ENCODE data around the gene ABCC9. TPM values are rescaled to one million over a fixed set of nuclear protein-coding genes. Genes with fewer than 3 reads are reported as not detected.

ABCC9 gene
- total RNA-seq, 1 donor from 2014 or later, result 32.6 TPM

DNA sequence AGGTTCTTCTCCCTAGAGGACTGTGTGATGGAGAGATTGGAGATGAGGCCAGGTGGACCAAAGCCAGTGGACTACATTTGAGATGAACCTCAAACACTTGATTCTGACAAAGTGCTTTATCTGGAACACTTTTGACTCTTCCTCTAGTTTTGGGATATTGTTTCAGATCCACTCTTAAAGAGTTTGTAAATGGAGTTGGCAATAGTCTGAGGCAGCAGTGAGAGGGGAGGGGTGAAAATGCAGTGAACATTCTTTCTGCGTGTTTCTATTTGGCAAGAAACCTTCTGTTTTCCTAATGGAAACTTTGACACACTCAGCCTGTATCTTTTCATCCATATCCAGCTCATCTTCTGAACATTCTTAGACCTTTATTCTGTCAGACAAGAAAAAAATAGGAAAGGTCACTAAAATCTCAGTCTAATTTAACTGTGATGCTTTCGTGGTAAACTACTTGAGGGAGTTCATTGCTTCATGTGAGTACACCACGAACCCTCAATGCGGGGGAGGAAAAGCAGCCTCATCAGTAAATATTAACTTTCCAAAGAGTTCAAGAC lies 109.4 kb downstream of the ABCC9 start:
- H3K4me1 ChIP-seq, result peaks cover 20% of the 10 kb centered on the region
- ATAC-seq, result peak; percentile 31
- peak overlapping the region; percentile 48 for H3K27ac ChIP-seq
- TF ChIP-seq, protein P1, sequence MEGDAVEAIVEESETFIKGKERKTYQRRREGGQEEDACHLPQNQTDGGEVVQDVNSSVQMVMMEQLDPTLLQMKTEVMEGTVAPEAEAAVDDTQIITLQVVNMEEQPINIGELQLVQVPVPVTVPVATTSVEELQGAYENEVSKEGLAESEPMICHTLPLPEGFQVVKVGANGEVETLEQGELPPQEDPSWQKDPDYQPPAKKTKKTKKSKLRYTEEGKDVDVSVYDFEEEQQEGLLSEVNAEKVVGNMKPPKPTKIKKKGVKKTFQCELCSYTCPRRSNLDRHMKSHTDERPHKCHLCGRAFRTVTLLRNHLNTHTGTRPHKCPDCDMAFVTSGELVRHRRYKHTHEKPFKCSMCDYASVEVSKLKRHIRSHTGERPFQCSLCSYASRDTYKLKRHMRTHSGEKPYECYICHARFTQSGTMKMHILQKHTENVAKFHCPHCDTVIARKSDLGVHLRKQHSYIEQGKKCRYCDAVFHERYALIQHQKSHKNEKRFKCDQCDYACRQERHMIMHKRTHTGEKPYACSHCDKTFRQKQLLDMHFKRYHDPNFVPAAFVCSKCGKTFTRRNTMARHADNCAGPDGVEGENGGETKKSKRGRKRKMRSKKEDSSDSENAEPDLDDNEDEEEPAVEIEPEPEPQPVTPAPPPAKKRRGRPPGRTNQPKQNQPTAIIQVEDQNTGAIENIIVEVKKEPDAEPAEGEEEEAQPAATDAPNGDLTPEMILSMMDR (IDR thresholded peaks at IDR 0.05), result no peak
- no peak for DNase-seq
- intact Hi-C loops (cut with DNase I), result no loop called here
- no peaks in the 10 kb centered on the region for H3K36me3 ChIP-seq
- no peak overlapping the region for H3K4me3 ChIP-seq
- no peaks in the 10 kb centered on the region for H3K27me3 ChIP-seq
- H3K9me3 ChIP-seq, result no peaks in the 10 kb centered on the region

DNA sequence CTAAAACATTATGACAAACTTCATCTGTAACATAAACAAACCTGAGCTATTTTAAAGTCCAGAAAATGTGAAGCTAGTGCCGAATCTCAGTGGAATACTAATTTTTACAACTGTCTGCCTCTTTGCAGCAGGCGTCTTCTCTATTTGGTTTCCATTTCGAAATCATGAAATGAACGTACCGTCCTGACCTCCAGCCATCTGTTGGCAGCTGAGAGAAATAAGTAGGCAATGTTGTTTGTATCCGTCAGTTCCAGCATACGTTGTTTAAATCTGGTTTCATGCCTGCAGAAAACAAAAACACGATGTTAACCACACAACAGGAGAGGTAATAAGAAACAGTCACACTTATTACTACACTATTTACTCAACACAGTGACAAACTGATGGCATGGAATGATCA lies 112.4 kb downstream of the ABCC9 start:
- H3K9me3 ChIP-seq, result no peaks in the 10 kb centered on the region
- no peaks in the 10 kb centered on the region for H3K27me3 ChIP-seq
- no peak overlapping the region for H3K4me3 ChIP-seq
- TF ChIP-seq, protein P1 (IDR thresholded peaks at IDR 0.05), result no peak
- no peaks in the 10 kb centered on the region for H3K36me3 ChIP-seq
- ATAC-seq, result peak; percentile 50
- H3K4me1 ChIP-seq, result peaks cover 22% of the 10 kb centered on the region
- intact Hi-C loops (cut with DNase I), result no loop called here
- no peak overlapping the region for H3K27ac ChIP-seq
- DNase-seq, result no peak

DNA sequence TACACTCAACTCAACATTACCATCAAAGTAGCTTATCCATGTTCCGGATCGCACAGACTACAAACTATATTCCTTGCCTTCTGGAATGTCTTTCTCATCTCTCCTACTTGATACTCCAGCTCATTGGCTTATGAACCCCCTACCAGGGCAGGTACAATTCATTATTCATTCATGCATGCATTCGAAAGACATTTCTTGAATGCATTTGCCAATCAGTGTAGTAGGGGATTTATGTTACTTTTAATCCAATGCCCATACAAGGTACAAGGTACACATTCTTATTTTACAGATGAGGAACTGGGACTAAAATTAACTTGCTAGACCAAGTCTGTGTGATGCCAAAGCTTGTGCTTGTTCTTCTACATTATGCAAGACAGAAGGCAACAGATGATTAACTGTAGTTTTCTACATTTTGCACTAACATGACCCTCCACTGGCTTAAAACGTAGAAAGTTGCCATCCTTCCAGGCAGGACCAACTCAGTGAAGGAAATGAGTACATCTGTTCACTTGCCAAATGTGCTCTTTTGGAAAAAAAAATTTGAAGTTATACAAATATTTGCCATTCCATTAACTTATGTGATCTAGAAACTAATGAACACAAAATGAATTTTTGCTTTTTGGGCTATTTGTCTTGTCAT lies 113.0 kb downstream of the ABCC9 start:
- ATAC-seq (peak; percentile 49), DNase-seq (no peak)
- no peak overlapping the region for H3K27ac ChIP-seq
- intact Hi-C loops (cut with DNase I), result no loop called here
- TF ChIP-seq, protein P1 (IDR thresholded peaks at IDR 0.05), result no peak
- H3K4me1 ChIP-seq, result peaks cover 22% of the 10 kb centered on the region
- H3K4me3 ChIP-seq, result no peak overlapping the region
- H3K9me3 ChIP-seq, result no peaks in the 10 kb centered on the region
- no peaks in the 10 kb centered on the region for H3K36me3 ChIP-seq
- H3K27me3 ChIP-seq, result no peaks in the 10 kb centered on the region

DNA sequence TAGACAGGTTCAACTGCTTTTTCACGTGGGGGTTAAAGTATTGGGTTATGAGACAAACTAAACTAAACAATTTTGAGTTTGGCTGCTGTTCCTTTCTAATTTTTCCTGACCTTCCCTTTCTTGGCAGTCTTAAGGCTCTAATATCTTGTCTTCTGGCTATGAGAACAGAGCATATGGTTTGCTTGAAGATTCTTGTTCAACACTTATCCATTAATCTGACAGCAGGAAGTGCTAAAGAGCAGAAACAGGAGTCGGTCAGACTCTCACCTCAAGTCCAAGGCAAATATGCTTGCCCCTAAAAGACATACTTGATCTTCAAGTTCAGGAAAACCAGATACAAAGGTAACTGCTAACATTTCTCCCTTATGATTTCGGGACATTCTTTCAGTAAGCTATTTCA lies 114.1 kb downstream of the ABCC9 start:
- no peaks in the 10 kb centered on the region for H3K36me3 ChIP-seq
- DNase-seq (no peak), ATAC-seq (peak; percentile 48)
- H3K4me1 ChIP-seq, result peaks cover 22% of the 10 kb centered on the region
- no peaks in the 10 kb centered on the region for H3K9me3 ChIP-seq
- TF ChIP-seq, protein P1 (IDR thresholded peaks at IDR 0.05), result no peak
- intact Hi-C loops (cut with DNase I), result no loop called here
- H3K27me3 ChIP-seq, result no peaks in the 10 kb centered on the region
- H3K27ac ChIP-seq, result no peak overlapping the region
- H3K4me3 ChIP-seq, result no peak overlapping the region

DNA sequence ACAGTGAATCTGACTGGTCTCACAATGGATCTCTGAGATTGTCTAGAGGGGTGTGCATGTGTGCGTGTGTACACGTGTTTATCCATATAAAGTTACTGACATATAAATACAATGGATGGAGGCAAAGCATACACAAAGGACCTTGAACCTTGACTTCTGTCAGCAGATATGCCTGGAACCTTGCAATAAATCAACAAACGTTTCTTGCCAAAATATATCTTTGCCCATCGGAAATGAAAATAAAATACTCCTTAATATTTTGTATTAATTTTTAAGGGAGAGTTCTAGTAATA lies 114.7 kb downstream of the ABCC9 start:
- H3K4me1 ChIP-seq, result peaks cover 20% of the 10 kb centered on the region
- ATAC-seq (no peak), DNase-seq (no peak)
- intact Hi-C loops (cut with DNase I), result no loop called here
- TF ChIP-seq, protein P1 (IDR thresholded peaks at IDR 0.05), result no peak
- no peak overlapping the region for H3K27ac ChIP-seq
- no peaks in the 10 kb centered on the region for H3K27me3 ChIP-seq
- H3K9me3 ChIP-seq, result no peaks in the 10 kb centered on the region
- H3K36me3 ChIP-seq, result no peaks in the 10 kb centered on the region
- no peak overlapping the region for H3K4me3 ChIP-seq

All from upper lobe of right lung (tissue), 1 donor.